GM12872 (cell line): Measurements from ENCODE around the gene OPCML.

Experiments
- CTCF ChIP-seq: IDR thresholded peaks from 3 replicates; pipeline ENCODE4 v1.5.1; 2011; ENCODE audit warnings: low read depth, mild to moderate bottlenecking, low read length, moderate library complexity; ENCODE audit not compliant: insufficient read depth

The OPCML gene

GRCh38 chr11:132779497-132779896, 752.8 kb downstream of the OPCML start:
- TF ChIP-seq CTCF: no peak

GRCh38 chr11:132777067-132777975, 755.0 kb downstream of the OPCML start:
- TF ChIP-seq CTCF: no peak

- TF ChIP-seq CTCF: no peak
Measured at GRCh38 chr11:132773751-132774150, 758.5 kb downstream of the OPCML start.

- TF ChIP-seq CTCF: no peak
Measured at GRCh38 chr11:132772703-132773545, 759.4 kb downstream of the OPCML start.

GRCh38 chr11:132771746-132772145, 760.6 kb downstream of the OPCML start:
- TF ChIP-seq CTCF: no peak

GRCh38 chr11:132770829-132771530, 761.3 kb downstream of the OPCML start:
- no peak for TF ChIP-seq CTCF

GRCh38 chr11:132763503-132763902, 768.8 kb downstream of the OPCML start:
- no peak for TF ChIP-seq CTCF
